Measurements from ENCODE around the gene RACK1. TPM values are rescaled to one million over a fixed set of nuclear protein-coding genes. Genes with fewer than 3 reads are reported as not detected.

RACK1 gene
- total and polyA plus RNA-seq, 2 of the 13 experiments (the other 11 are each of a cell fraction or from before 2014, with no cell fraction given) = 2,514 to 6,141 TPM

DNA sequence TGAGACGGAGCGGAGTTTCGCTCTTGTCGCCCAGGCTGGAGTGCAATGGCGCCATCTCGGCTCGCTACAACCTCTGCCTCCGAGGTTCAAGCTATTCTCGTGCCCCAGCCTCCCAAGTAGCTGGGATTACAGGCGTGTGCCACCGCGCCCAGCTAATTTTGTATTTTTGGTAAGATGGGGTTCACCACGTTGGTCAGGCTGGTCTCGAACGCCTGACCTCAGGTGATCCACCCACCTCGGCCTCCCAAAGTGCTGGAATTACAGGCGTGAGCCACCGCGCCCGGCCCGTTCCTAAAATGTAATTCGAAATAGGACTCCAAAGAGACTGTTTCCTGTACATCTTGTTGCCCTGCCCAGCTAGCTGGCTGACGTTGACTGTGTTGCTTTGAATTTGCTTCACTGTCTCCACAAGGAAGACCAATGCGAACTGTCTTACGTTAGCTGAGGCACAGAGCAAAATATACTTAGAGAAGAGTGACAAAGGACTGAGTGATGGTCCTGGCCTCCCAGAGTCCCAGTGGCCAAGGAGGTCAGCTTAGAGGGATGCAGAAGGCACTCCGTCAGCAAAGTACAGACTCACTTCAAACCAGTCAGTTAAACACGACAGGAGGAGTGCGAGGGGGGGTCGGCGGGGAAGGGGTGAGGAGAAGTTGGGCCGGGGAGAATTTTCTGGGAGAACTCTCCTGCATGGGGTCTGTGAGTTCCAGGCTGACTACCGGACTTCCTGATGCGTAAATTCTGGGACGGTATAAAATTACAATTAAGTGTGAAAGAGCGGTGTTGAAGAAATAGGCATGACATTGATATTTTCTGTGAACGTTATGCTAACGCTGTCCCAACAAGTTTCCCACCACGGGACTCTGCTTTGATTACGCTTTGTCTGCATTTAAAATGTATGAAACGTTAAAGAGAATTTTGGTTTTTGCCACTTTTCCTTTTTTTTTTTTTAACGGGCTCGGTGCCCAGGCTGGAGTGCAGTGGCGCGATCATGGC is 27.4 kb downstream of the RACK1 start (continued):
- TF ChIP-seq, protein P1, sequence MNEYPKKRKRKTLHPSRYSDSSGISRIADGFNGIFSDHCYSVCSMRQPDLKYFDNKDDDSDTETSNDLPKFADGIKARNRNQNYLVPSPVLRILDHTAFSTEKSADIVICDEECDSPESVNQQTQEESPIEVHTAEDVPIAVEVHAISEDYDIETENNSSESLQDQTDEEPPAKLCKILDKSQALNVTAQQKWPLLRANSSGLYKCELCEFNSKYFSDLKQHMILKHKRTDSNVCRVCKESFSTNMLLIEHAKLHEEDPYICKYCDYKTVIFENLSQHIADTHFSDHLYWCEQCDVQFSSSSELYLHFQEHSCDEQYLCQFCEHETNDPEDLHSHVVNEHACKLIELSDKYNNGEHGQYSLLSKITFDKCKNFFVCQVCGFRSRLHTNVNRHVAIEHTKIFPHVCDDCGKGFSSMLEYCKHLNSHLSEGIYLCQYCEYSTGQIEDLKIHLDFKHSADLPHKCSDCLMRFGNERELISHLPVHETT (CRISPR knock-in tag; conservative IDR thresholded peaks at IDR 0.05) = no peak
- TF ChIP-seq, protein P2, sequence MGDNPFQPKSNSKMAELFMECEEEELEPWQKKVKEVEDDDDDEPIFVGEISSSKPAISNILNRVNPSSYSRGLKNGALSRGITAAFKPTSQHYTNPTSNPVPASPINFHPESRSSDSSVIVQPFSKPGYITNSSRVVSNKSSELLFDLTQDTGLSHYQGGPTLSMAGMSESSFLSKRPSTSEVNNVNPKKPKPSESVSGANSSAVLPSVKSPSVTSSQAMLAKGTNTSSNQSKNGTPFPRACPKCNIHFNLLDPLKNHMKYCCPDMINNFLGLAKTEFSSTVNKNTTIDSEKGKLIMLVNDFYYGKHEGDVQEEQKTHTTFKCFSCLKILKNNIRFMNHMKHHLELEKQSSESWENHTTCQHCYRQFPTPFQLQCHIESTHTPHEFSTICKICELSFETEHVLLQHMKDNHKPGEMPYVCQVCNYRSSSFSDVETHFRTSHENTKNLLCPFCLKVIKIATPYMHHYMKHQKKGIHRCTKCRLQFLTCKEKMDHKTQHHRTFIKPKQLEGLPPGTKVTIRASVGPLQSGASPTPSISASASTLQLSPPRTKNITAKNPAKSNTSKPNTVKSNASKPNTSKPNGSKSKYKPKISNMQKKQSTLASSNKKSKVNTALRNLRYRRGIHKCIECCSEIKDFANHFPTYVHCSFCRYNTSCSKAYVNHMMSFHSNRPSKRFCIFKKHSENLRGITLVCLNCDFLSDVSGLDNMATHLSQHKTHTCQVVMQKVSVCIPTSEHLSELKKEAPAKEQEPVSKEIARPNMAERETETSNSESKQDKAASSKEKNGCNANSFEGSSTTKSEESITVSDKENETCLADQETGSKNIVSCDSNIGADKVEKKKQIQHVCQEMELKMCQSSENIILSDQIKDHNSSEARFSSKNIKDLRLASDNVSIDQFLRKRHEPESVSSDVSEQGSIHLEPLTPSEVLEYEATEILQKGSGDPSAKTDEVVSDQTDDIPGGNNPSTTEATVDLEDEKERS (CRISPR knock-in tag; IDR thresholded peaks at IDR 0.05) = no peak
- no peak for TF ChIP-seq ZNF678 (CRISPR knock-in tag; IDR thresholded peaks at IDR 0.05)
- TF ChIP-seq ZMYM4 (CRISPR knock-in tag; IDR thresholded peaks at IDR 0.05) = 0 out of 2 replicates have a peak, but pooled peaks have one; percentile 33
- TF ChIP-seq ZNF446 (CRISPR knock-in tag; IDR thresholded peaks at IDR 0.05) = 0 out of 2 replicates have a peak, but pooled peaks have one; percentile 29
- peak; percentile 82 to 88 for TF ChIP-seq HMGXB4 (CRISPR knock-in tag; IDR thresholded peaks at IDR 0.05; ENCODE audit: borderline replicate concordance in 1 of 2, low read depth in 1 of 2)
- TF ChIP-seq BRF2 (CRISPR knock-in tag; IDR thresholded peaks at IDR 0.05) = no peak
- no peak for TF ChIP-seq SIX4 (CRISPR knock-in tag; IDR thresholded peaks at IDR 0.05)
- TF ChIP-seq, protein P3, sequence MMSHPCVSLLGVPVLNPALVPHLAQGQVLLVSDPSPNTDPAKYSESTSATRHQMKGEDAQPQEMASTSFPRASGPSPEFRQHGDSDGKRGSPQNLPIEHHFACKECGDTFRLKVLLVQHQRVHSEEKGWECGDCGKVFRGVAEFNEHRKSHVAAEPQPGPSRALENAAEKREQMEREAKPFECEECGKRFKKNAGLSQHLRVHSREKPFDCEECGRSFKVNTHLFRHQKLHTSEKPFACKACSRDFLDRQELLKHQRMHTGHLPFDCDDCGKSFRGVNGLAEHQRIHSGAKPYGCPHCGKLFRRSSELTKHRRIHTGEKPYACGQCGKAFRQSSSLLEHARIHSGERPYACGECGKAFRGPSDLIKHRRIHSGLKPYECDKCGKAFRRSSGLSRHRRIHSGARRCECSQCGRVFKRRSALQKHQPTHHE (CRISPR knock-in tag; IDR thresholded peaks at IDR 0.05; ENCODE audit: borderline replicate concordance) = no peak
- TF ChIP-seq ZFP36 (IDR thresholded peaks at IDR 0.05; ENCODE audit: borderline replicate concordance, low read depth, low read length, partially characterized antibody) = no peak
- TF ChIP-seq ZNF280B (CRISPR knock-in tag; IDR thresholded peaks at IDR 0.05; ENCODE audit: borderline replicate concordance) = no peak
- TF ChIP-seq, protein P4, sequence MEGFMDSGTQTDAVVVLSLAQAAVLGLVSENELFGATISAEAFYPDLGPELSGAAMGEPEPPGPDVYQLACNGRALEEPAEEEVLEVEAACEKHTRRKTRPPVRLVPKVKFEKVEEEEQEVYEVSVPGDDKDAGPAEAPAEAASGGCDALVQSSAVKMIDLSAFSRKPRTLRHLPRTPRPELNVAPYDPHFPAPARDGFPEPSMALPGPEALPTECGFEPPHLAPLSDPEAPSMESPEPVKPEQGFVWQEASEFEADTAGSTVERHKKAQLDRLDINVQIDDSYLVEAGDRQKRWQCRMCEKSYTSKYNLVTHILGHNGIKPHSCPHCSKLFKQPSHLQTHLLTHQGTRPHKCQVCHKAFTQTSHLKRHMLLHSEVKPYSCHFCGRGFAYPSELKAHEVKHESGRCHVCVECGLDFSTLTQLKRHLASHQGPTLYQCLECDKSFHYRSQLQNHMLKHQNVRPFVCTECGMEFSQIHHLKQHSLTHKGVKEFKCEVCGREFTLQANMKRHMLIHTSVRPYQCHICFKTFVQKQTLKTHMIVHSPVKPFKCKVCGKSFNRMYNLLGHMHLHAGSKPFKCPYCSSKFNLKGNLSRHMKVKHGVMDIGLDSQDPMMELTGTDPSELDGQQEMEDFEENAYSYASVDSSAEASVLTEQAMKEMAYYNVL (CRISPR knock-in tag; IDR thresholded peaks at IDR 0.05; ENCODE audit: borderline replicate concordance) = no peak
- TF ChIP-seq ZNF570 (CRISPR knock-in tag; IDR thresholded peaks at IDR 0.05; ENCODE audit: borderline replicate concordance) = no peak

Measured in HepG2 (cell line).